CD4-positive, alpha-beta T cell treated with Interleukin-6 at 100 ng/mL for 8 hours (primary cell): ENCODE results near the gene TTLL7.
A peak's percentile ranks its signal among the peaks of the same experiment; 100 is the strongest.
"Not testable (repeated sequence)": the region's sequence is repeated elsewhere in the genome, so short reads cannot be mapped to it uniquely, and the experiment has no call there.

Source experiments
- DNase-seq: peaks from one replicate; pipeline ENCODE4 v3.0.0-alpha.2; 2020; ENCODE audit warnings: mixed read lengths, low spot score

Gene TTLL7

GRCh38 chr1:83929184-83929583, 69.7 kb downstream of the TTLL7 start:
- DNase-seq: no peak

DNA sequence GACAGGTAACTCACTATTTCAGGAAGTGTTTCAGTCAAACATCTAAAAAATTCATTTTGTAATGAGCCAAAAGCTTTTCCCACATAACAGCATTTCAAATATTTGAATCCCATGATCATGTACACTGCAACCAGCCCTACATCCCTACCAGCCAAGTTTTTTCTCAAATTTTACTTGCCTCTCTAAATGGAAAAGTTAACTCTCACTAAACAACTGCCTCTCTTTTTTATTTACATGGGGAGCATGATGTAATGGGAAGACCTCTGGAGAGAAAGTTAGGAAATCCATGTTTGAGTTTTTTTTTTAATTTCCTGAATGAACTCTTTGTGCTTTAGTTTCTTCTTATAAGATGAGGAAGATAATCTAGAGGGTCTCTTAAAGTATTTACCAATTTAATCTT, 70.5 kb downstream of the TTLL7 start:
- no peak for DNase-seq

- no peak for DNase-seq
These were observed 71.2 kb downstream of the TTLL7 start for GRCh38 chr1:83927701-83928100.

DNA sequence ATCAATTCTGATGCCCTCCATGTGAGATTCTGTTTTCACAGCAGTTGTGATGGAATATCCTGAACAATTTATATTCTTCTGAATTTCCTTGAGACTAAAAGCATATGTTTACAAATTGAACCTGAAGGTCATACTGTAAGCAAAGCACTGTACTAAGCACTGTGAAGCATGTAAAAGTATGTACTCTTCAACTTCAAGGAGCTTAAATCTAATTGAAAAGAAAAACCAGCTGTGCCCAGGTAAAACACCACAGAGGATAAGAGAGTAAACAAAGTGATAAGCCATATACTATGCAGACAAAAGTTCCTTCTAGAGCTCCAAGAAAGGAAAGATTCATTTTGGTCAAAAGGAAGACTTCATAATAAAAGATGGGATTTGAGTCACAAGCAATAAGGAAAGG, 71.9 kb downstream of the TTLL7 start:
- no peak for DNase-seq

DNA sequence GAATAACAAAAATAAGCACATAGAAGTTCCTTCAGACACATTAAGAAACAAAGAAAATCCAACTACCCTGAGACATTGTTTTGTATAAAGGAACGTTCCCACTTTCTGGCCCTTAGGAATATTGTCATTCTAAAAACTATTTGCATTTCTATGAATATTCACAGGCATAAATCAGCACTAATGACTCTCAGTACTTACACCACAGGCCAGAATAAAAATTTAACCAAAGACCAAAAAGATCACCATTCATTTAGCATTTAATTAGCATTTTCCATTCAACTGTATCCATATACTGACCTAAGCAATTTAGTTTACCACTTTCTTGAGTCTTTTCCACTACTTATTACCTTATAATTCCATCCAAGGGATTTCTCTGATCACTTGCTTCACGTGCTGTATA, 75.4 kb downstream of the TTLL7 start:
- DNase-seq: no peak

DNA sequence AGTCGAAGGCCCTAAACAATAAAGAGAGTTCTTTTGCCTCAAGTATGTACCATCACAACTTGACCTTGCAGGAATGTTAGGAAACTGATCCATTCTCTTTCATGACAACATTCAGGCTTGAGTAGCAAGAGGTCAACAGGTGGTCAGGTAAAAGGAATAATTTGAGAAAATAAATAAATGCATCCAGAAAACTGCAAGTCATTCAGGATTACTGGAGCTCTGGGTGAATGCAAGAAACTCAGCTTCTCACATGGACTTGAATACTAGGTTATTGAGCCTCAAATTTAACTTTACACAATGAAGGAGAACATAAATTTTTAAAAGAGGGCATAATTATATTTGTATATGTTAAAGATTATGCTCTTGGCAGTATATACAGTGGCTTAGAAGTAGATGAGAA, 76.5 kb downstream of the TTLL7 start:
- DNase-seq: no peak

GRCh38 chr1:83920320-83920719, 78.6 kb downstream of the TTLL7 start:
- DNase-seq: no peak

- no peak for DNase-seq
These were observed 79.1 kb downstream of the TTLL7 start for GRCh38 chr1:83919872-83920271.

GRCh38 chr1:83918688-83919285, 80.1 kb downstream of the TTLL7 start:
- DNase-seq: no peak

- DNase-seq: no peak
These were observed 81.0 kb downstream of the TTLL7 start for GRCh38 chr1:83917959-83918358.

GRCh38 chr1:83916094-83916493, 82.8 kb downstream of the TTLL7 start:
- not testable (repeated sequence) for DNase-seq

DNA sequence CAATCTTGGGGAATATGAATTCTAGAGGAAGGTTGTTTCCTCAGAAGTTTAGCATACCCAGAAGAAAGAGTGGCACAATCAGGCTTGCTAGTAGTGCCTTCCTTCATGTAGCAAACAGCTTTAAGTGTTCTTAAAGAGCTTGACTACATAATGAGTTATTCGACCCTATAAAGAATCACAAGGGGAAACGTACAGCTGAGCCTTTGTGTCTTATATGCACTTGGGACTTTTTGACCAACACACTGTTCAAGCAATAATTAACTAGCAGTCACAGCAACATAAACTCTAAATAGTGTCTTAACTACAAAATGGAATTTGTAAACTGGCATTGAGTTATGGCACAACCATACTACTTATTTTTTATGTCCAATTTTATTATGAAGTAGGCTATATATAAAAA, 86.1 kb downstream of the TTLL7 start:
- no peak for DNase-seq

DNA sequence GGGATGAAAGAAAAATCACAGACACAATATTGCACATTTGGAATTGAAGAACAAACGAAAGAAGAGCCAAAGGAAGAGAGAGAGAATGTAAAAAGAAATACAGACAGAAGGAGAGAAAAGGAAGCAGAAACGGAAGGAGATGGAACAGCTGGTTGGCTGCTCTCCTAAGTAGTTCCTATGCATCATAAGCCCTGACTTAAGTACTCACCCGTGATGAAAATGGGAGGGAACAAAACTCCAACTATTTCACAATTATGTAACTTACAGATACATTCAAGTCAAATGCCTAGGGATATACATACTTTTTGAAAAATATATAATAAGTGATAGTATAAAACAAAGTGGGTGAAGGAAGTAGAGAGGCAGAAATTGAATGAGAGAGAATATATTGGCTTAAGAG, 88.5 kb downstream of the TTLL7 start:
- no peak for DNase-seq

DNA sequence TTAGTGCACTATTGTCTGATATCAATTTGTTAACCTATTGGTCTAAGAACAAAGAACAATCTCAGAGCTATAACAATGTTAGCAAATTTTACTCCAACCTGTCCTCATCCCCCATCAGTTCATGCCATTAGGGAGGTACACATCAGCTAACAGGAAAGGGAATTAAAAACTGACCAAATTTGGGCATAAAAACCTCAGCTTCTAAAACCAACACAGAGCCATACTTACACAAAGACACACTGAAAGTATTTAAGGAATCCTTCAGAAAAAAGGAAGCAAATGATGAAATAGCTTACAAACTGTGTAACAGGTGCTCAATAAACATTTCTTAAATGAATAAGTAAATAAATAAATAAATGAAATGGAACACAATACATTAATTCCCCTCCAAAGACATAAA, 89.2 kb downstream of the TTLL7 start:
- DNase-seq: no peak

GRCh38 chr1:83905315-83905907, 93.5 kb downstream of the TTLL7 start:
- DNase-seq: peak; percentile 2

DNA sequence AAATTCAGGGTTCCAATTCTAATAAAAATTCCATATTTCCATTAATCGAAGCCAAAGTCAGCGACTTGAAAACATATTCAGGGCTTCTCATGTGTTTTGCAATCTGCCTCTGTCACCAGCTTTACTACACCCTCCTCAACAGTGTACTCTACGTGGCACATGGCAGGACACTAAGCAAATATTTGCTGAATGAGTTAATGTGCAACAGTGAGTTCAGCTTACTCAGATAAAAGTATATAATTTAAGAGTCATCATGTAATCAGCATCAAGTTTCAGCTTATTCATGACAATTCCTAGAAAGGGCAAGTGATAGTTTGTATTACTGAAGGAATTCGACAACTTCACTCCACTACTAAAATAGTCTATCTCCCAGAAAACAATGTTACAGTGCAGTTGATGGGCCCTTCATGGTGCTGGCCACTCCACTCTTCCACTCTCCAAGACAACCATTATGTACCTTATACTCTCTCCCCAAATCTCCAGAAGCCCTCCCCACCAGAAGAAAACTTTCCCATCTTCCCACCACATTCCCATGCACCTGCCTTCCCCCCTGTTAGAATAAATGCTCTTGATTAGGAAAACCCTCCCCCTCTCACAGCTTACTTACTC, 97.3 kb downstream of the TTLL7 start:
- DNase-seq: no peak

GRCh38 chr1:83900524-83900923, 98.4 kb downstream of the TTLL7 start:
- DNase-seq: no peak

- DNase-seq: no peak
These were observed 101.4 kb downstream of the TTLL7 start for GRCh38 chr1:83897516-83897915.

DNA sequence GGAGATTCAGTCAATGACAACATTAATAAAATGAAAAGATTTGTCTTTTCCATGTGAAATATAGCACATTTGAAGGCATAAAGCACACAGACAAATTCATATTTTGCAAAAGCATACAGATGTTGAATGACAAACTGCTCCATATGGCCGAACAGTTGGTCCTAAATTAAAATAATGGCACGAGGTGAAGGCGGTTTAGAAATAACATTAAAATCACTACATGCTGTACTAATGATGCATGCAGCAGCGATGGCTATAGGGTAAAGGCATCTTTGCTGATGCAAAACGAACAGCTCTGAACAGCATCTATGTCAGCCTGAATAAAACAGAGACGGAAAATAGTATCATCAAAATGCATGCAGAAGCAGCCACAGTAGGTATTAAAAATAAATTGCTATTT, 102.6 kb downstream of the TTLL7 start:
- DNase-seq: no peak

GRCh38 chr1:83889707-83890106, 109.2 kb downstream of the TTLL7 start:
- DNase-seq: no peak

- DNase-seq: no peak
These were observed 111.4 kb downstream of the TTLL7 start for GRCh38 chr1:83887483-83887882.

DNA sequence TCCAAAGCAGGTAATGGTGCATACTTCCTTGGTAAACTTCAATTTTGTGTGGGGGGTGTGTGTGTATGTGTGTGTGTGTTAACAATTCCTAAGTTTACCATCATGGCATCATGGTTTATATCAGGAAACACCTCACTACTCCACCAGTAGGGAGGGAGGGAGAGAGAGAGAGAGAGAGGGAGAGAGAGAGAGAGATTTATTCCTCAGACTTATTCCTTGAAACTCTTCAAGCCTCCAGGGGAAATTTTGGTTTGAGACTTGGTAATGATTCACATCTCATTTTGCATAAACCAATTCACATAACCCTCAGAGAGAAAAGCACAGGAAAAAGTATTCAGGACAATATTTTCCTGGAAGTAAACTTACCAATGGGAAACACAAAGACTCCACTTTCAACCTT, 115.0 kb downstream of the TTLL7 start:
- DNase-seq: no peak

GRCh38 chr1:83882906-83883305, 116.0 kb downstream of the TTLL7 start:
- DNase-seq: no peak

GRCh38 chr1:83872515-83872914, 126.4 kb downstream of the TTLL7 start:
- no peak for DNase-seq
